Motor neuron (in vitro differentiated cells): Measurements from ENCODE around the gene MIEN1. TPM values are rescaled to one million over a fixed set of nuclear protein-coding genes. Genes with fewer than 3 reads are reported as not detected.

Experiments used
- ATAC-seq, 8 experiments: fragments of 200-7000 bp; cut with Tn5 transposase; replicated peaks in 6 of 8; 2 replicates each; pipeline ENCODE4 v1.8.0; 2021; ENCODE audit warnings: mild to moderate bottlenecking in 8 of 8, moderate library complexity in 8 of 8
- H3K27ac ChIP-seq, 2 donors: fragments of 250-450 bp; sonication (Bioruptor Pico); 2 replicates each; pipeline ENCODE4 v1.9.0; 2021; ENCODE audit warnings: antibody characterized with exemption in 2 of 2, mild to moderate bottlenecking in 2 of 2, moderate library complexity in 1 of 2
- H3K4me1 ChIP-seq, 2 donors: fragments of 250-450 bp; sonication (Bioruptor Pico); replicated peaks in 1 of 2; 2 replicates each; pipeline ENCODE4 v1.6.1; 2021; ENCODE audit warnings: antibody characterized with exemption in 2 of 2, mild to moderate bottlenecking in 2 of 2, moderate library complexity in 1 of 2
- H3K4me3 ChIP-seq, 5 donors: fragments of 250-450 bp; sonication (Bioruptor Pico); 2 replicates each; pipeline ENCODE4 v1.9.0; 2021; ENCODE audit warnings: antibody characterized with exemption in 5 of 5, mild to moderate bottlenecking in 5 of 5, moderate library complexity in 4 of 5
- WGBS, 10 experiments: fragments of 450-650 bp; shearing (Covaris generic); methylation state at CpG; one replicate each; pipeline ENCODE4 v1.0.0; 2022; 5-methylcytosine and 5-hydroxymethylcytosine counted together
- in situ Hi-C, 9 experiments: fragments of 400-800 bp; cut with MboI; loops; one replicate each; pipeline ENCODE4 v1.15.0; 2021; ENCODE audit warnings: low sequenced_read_pairs in 9 of 9, low pct_unique_long_range_greater_than_20kb in 2 of 9; ENCODE audit not compliant: unreplicated experiment in 9 of 9
- total RNA-seq, 8 experiments: library from RNA; unstranded; fragments of 300-600 nt; gene quantifications; 2 replicates each; pipeline versions ENCODE4 v1.2.3 to v1.2.4, GENCODE V29; 2022

Gene MIEN1
- total RNA-seq, 8 experiments from 2014 or later = 27.2 to 59.3 (median 40.5) TPM

DNA sequence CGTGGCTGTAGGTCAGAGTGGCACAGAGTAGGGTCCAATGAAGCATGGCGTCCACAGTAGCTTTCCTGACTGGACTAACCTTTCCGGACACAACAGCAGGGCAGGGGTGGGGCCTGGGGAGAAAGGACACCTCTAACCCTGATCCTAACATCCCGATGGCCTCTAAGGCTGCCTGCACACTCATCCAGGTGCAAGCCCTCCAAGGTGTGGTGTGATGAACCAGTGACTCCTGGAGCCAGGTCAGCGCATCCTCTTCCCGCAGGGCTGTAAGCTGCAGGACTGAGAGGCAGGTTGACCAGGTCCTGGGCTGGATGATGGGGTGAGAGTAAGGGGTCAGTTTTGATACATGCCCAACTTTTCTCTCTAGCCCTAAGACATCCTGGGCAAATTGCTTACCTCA is 33.6 kb downstream of the MIEN1 start:
- Histone ChIP-seq H3K4me1 (peaks cover 9 to 28% of the 10 kb centered on the region in 2 donors), H3K27ac (no peak overlapping the region), H3K4me3 (no peak overlapping the region)
- in situ Hi-C loops = no loop called here
- ATAC-seq = no peak
- WGBS, 10 experiments = 80 to 100% methylated on average over 1 of the region's 6 CpGs; no CpG with 5 or more reads in 8 of the 10 experiments

DNA sequence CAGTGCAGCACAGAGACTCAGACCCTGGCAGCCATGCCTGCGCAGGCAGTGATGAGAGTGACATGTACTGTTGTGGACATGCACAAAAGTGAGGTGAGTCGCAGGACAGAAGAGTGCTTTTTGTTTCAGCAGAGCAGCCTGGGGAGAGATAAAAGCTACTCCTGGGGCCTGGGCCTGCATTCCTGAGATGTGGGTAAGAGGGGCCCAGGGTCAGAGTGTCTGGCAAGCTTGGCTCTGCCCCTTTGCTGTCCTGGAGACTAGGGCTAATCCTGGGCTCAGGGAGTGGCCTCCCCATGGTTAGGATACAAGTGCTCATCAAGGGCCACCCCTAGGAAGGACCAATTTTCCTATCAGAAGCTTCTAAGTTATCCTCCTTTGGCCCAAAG is 35.2 kb downstream of the MIEN1 start:
- 70 to 100% (median 100%) methylated on average over 1 to 2 of the region's 2 CpGs; no CpG with 5 or more reads in 7 of the 10 experiments for WGBS, 10 experiments
- H3K4me3 ChIP-seq = no peak overlapping the region
- no peak overlapping the region for H3K27ac ChIP-seq
- peak in 1 of 8 experiments; percentile 2 for ATAC-seq
- in situ Hi-C loops = no loop called here
- H3K4me1 ChIP-seq = peaks cover 9 to 23% of the 10 kb centered on the region in 2 donors

DNA sequence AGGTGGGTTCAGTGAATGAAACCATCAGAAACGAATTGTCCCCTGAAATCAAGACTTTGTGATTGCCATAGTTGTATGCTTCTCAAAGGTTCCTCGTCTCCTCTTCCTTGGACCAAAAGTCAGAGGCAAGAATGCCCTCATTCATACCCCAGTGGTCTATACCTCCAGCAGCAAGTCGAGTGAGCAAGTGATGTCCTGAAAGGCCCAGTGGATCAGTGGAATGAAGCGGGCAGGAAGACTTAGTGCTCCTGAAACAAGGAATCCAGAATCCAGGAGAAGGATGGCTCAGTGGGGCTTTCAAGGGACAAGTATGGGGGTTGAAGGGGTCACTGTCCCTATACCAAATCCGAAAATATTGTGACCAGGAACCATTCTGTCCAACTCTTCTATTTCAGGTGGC is 35.7 kb downstream of the MIEN1 start:
- in situ Hi-C loops = no loop called here
- H3K27ac ChIP-seq = no peak overlapping the region
- ATAC-seq = no peak
- H3K4me3 ChIP-seq = no peak overlapping the region
- WGBS, 10 experiments = 54 to 100% (median 88%) methylated on average over 1 to 5 of the region's 5 CpGs; no CpG with 5 or more reads in 1 of the 10 experiments
- peaks cover 9 to 23% of the 10 kb centered on the region in 2 donors for H3K4me1 ChIP-seq

DNA sequence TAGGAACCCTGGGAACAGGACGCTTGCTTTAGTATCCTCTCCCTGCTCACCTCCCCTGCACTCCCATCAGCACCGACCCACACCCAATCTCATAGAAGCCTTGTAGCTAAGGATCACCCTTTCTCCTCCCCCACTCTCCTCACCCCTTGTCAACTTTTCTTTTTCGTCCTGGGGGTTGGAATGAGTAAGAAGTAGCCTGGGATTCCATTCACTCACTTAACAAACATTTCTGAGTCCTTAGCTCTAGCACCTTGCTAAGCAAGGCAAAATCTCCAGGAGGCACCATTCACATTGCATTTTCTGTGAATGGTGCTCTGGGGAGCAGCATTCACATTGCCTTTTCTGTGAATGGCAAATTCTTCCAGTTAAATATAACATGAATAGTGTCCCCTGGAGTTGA is 41.4 kb downstream of the MIEN1 start:
- no peak for ATAC-seq
- WGBS, 10 experiments = 0 to 83% (median 18%) methylated on average over 1 to 2 of the region's 3 CpGs; no CpG with 5 or more reads in 3 of the 10 experiments
- Histone ChIP-seq H3K27ac (no peak overlapping the region), H3K4me3 (peak overlapping the region in 3 of 5 donors; percentile 44 to 59 (median 55)), H3K4me1 (peaks cover 6 to 11% of the 10 kb centered on the region in 2 donors)
- in situ Hi-C loops = no loop called here

DNA sequence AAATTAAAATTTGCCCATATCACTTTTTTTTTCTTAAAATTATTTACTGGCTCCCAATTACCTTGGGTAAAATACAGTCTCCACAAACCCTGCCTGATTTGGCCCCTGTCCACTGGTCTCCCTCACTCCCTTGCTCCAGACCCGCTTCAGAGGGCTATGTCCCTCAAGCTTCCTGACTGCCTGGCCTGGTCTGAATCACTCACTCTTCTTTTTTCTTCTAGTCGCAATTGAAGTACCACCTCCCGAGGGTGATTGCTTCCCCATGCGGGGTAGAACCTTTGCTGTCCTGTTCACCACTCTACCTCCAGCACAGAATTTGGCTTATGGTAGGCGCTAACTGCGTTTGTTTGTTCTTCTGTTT is 41.9 kb downstream of the MIEN1 start:
- WGBS, 10 experiments = 0 to 67% (median 36%) methylated on average over 1 to 6 of the region's 6 CpGs; no CpG with 5 or more reads in 2 of the 10 experiments
- in situ Hi-C loops = no loop called here
- Histone ChIP-seq H3K4me3 (peak overlapping the region; percentile 44 to 99 (median 55)), H3K4me1 (peaks cover 6 to 11% of the 10 kb centered on the region in 2 donors), H3K27ac (peak overlapping the region in 1 of 2 donors; percentile 100)
- no peak for ATAC-seq

DNA sequence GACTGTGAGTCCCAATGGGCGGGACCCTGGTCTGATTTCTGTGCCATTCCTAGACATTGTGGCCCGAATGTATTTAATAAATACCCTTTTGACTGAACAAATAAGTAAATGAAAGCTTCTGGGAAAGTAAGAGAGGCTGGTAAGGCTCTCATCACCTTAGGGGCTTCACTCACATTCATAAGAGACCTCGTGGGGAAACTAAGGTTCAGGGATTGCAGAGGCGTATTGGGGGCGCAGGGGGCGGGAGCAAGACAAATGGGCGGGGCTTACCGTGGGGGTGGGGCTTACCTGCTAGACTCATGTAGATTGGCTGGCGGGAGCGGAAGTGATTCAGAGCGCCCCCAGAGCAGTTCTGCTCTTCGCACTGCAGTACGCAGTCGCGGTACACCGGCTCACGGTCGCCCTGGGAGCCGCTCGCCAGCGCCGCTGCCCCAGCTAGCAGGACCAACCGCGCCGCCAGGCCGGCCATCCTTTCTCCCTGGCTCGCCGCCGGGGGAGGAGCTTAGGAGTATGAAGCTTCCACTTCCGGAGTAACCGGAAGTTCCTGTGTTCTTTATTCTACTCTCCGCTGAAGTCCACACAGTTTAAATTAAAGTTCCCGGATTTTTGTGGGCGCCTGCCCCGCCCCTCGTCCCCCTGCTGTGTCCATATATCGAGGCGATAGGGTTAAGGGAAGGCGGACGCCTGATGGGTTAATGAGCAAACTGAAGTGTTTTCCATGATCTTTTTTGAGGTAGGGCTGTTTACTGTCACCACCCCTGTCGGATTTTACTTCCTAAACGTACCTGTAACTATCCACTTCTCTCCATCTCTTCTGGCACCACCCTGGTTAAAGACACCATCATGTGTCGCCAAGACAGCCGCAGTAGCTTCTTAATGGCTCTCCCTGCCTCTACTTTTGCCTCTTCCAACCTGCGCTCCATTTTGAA is 42.5 kb downstream of the MIEN1 start, which contains the start of gene PGAP3:
PGAP3 (minus strand) TSS at position 512 of the 929 bp plus-strand sequence; CDS start at position 469, 43 bp downstream.
- WGBS, 10 experiments = 0 to 83% (median 17%) methylated on average over 1 to 13 of the region's 45 CpGs; no CpG with 5 or more reads in 2 of the 10 experiments
- in situ Hi-C loops = no loop called here
- Histone ChIP-seq H3K4me3 (peak within 1 kb of the TSS; percentile 44 to 99 (median 55)), H3K4me1 (peaks cover 6 to 11% of the 10 kb centered on the region in 2 donors), H3K27ac (peak within 1 kb of the TSS; percentile 96 to 100)
- peak; percentile 94 to 98 (median 97) for ATAC-seq

DNA sequence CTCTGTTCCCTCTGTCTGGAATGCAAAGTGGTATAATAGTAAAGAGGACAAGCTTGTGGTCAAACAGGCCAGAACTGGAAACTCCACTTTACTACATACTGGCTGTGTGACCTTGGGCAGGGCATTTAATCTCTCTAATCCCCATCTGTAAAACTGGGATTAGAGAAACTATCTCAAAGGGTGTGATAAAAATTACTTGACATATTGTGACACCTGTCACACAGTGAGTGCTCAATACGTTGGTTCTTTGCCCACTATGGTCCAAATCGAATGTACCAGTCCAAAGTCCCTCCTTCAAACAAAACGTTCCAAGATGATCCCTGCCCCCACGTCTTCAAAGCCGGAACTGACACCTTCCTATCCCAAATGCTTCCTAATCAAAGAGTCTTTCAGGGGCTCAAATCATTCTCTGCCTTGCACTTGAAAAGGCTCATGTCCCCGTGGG is 43.2 kb downstream of the MIEN1 start:
- no peak for ATAC-seq
- in situ Hi-C loops = no loop called here
- H3K4me1 ChIP-seq = peaks cover 6 to 11% of the 10 kb centered on the region in 2 donors
- H3K4me3 ChIP-seq = peak overlapping the region; percentile 44 to 99 (median 55)
- 0 to 93% (median 35%) methylated on average over 1 to 4 of the region's 6 CpGs; no CpG with 5 or more reads in 4 of the 10 experiments for WGBS, 10 experiments
- H3K27ac ChIP-seq = peak overlapping the region; percentile 96 to 100

DNA sequence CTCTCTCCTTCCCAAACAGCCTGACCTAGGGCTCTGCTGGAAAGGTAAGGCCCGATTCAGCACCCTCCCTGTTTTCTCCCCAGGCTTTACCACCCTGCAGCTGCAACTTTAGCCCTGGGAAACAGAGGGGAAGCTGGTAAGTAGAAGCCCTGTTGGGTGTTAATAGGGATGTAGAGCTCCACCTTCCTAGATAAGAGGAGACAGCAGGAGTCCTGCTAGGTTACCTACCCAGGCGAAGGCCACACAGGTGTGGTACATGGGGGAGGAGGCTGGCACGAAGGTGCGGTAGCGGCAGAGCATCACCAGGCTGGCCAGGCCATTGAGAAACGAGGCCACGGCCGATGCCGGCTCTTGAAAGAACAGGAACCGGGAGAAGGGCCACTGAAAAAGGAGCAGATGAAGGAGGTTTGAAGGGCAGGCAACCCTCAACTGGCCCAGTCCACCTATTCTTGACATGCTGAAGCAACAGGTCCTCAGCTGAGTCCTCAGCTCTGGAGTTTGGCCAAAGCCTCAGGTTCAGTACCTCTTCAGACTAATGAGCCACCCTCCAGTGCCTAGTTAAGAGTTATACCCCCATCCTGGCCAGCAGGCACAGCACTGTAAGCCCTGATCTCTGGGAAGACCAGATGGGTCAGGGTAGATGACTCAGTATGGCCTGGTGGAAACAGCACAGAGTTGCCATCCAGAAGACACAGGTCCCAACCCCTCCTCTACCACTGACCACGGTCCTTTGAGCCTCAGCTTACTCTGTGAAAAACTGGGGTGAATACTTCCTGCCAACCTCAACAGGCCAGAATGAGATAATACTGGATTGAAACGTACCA is 45.8 kb downstream of the MIEN1 start:
- in situ Hi-C loops = no loop called here
- H3K27ac ChIP-seq = no peak overlapping the region
- no peak overlapping the region for H3K4me3 ChIP-seq

DNA sequence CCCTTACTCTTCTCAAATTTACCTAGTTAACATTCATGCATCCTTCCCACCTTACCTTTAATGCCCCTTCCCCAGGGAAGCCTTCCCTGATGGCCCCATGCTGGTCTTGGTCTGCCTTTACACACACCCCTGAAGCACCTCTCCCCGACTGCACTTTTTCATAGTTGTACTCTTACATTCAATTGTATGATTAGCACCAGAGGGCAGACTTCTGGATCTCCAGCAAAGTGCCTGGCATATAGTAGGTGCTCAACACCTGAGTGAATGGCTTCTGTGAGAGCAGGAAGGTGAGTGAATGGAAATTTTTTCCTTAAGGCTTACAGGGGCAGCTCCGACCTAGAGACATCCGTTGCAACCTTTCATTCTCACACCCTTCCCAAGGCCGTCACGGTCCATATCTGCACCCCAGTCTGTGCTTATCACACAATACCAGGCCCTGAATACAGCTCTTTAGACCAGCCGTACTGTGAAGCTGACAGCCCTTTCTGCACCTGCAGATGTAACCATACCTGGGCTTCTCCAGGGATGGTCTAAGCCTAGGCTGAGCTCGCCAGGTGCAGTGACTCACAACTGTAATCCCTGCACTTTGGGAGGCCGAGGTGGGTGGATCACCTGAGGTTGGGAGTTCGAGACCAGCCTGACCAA is 46.9 kb downstream of the MIEN1 start:
- H3K4me1 ChIP-seq = peaks cover 0 to 5% of the 10 kb centered on the region in 2 donors
- 73 to 100% (median 90%) methylated on average over 1 to 6 of the region's 9 CpGs; no CpG with 5 or more reads in 3 of the 10 experiments for WGBS, 10 experiments
- H3K4me3 ChIP-seq = no peak overlapping the region
- ATAC-seq = no peak
- in situ Hi-C loops = no loop called here
- no peak overlapping the region for H3K27ac ChIP-seq

More for the DNA sequence above, 45.8 kb downstream of the MIEN1 start:
- no peak for ATAC-seq
- WGBS, 10 experiments = 80 to 100% (median 92%) methylated on average over 1 to 10 of the region's 12 CpGs; no CpG with 5 or more reads in 1 of the 10 experiments
- H3K4me1 ChIP-seq = peaks cover 6 to 11% of the 10 kb centered on the region in 2 donors

DNA sequence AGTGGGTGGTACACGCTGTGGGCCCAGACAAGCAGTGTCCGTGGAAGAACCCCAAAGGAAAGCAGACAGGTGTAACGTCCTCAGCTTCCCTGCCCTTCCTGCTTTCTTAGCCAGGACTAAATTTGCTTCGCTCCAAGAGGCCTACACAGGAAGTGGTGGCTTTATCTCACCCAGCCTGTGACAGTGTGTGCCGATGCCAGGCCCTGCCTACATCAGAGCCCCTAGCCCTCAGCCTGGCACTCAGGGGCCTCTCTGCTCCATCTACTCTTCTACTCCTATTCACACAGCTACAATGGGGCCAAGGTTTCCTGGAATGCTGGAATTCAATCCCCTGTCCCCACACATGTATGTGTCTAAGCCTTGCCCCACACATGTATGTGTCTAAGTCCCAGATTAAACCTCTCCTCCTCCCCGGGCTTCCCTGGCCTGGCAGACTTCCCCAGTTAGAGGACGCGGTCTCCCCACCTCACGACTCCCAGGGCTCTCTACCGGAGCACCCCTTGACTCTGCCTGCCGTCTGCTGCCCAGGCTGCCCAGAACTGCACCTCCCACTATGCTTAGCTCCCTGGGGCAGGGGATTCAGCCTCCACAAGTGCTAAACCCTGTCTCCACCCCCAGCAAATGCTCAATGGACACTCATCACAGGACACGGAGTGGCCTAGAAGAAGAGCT is 50.7 kb downstream of the MIEN1 start:
- Histone ChIP-seq H3K27ac (no peak overlapping the region), H3K4me1 (peaks cover 0 to 8% of the 10 kb centered on the region in 2 donors), H3K4me3 (no peak overlapping the region)
- no peak for ATAC-seq
- 79 to 100% (median 89%) methylated on average over 2 to 7 of the region's 12 CpGs; no CpG with 5 or more reads in 3 of the 10 experiments for WGBS, 10 experiments
- in situ Hi-C loops = no loop called here
